GM23338 (cell line): ENCODE measurements around the gene LDLRAD3. TPM values are rescaled to one million over a fixed set of nuclear protein-coding genes. Genes with fewer than 3 reads are reported as not detected.

Experiments used
- ATAC-seq: fragments of 200-7000 bp; cut with Tn5 transposase; 3 replicates; pipeline ENCODE4 v1.9.1; 2020
- DNase-seq: peaks from one replicate; pipeline ENCODE4 v3.0.0-alpha.2; 2015; ENCODE audit warnings: low spot score
- H2AFZ ChIP-seq: fragments of 200-600 bp; sonication (generic); 2 replicates; pipeline ENCODE4 v1.8.0; 2016; ENCODE audit warnings: antibody characterized with exemption, mild to moderate bottlenecking, moderate library complexity
- H3F3A ChIP-seq: fragments of 200-600 bp; sonication (generic); replicated peaks from 2 replicates; pipeline ENCODE4 v1.8.0; 2017; ENCODE audit warnings: antibody characterized with exemption, mixed run types, low read depth
- H3K27ac ChIP-seq: fragments of 200-600 bp; sonication (generic); 2 replicates; pipeline ENCODE4 v1.6.1; 2016; ENCODE audit warnings: low read depth
- H3K27me3 ChIP-seq: fragments of 200-600 bp; sonication (generic); 2 replicates; pipeline ENCODE4 v1.8.0; 2016; ENCODE audit warnings: mild to moderate bottlenecking, mixed run types, moderate library complexity; ENCODE audit not compliant: insufficient read depth
- H3K36me3 ChIP-seq: fragments of 200-600 bp; sonication (generic); 2 replicates; pipeline ENCODE4 v1.8.0; 2016; ENCODE audit warnings: mild to moderate bottlenecking; ENCODE audit not compliant: insufficient read depth
- H3K4me1 ChIP-seq: fragments of 200-600 bp; sonication (generic); 2 replicates; pipeline ENCODE4 v1.8.0; 2016; ENCODE audit warnings: mild to moderate bottlenecking, moderate library complexity; ENCODE audit not compliant: insufficient read depth
- H3K4me2 ChIP-seq: fragments of 200-600 bp; sonication (generic); 2 replicates; pipeline ENCODE4 v1.7.1; 2017; ENCODE audit warnings: mixed run types
- H3K4me3 ChIP-seq: fragments of 200-600 bp; sonication (generic); 2 replicates; pipeline ENCODE4 v1.6.1; 2016; ENCODE audit warnings: mixed run types
- H3K79me2 ChIP-seq: fragments of 200-600 bp; sonication (generic); replicated peaks from 2 replicates; pipeline ENCODE4 v1.8.0; 2017; ENCODE audit warnings: mild to moderate bottlenecking; ENCODE audit not compliant: insufficient read depth
- H3K9me2 ChIP-seq: fragments of 200-600 bp; sonication (generic); 2 replicates; pipeline ENCODE4 v1.8.0; 2017; ENCODE audit not compliant: insufficient read depth
- H4K20me1 ChIP-seq: fragments of 200-600 bp; sonication (generic); replicated peaks from 2 replicates; pipeline ENCODE4 v1.8.0; 2017; ENCODE audit warnings: mild to moderate bottlenecking; ENCODE audit not compliant: insufficient read depth
- H3K27ac Mint-ChIP-seq: 2 replicates; pipeline ENCODE4 v1.8.0; 2020; ENCODE audit warnings: inconsistent platforms, mild to moderate bottlenecking, moderate library complexity, mixed read lengths
- H3K27me3 Mint-ChIP-seq: 3 replicates; pipeline ENCODE4 v1.8.0; 2022; ENCODE audit warnings: low read depth, mild to moderate bottlenecking, moderate library complexity, mixed read lengths, inconsistent platforms; ENCODE audit not compliant: insufficient read depth, poor library complexity
- H3K36me3 Mint-ChIP-seq: 3 replicates; pipeline ENCODE4 v1.8.0; 2021; ENCODE audit warnings: low read depth, mild to moderate bottlenecking, inconsistent platforms, moderate library complexity, mixed read lengths
- H3K4me1 Mint-ChIP-seq: 3 replicates; pipeline ENCODE4 v1.8.0; 2020; ENCODE audit warnings: mild to moderate bottlenecking, inconsistent platforms, mixed read lengths
- H3K4me3 Mint-ChIP-seq: 3 replicates; pipeline ENCODE4 v1.8.0; 2021; ENCODE audit warnings: moderate library complexity, mild to moderate bottlenecking, inconsistent platforms, mixed read lengths
- H3K9me3 Mint-ChIP-seq: 3 replicates; pipeline ENCODE4 v1.8.0; 2020; ENCODE audit warnings: moderate library complexity, mild to moderate bottlenecking, inconsistent platforms, mixed read lengths
- CTCF ChIP-seq, 2 experiments: fragments of 200-600 bp in 1 of 2; sonication (generic) in 1 of 2; conservative IDR thresholded peaks; 2 replicates each; pipeline versions ENCODE4 v1.5.1 to v1.6.1; 2016 to 2017; ENCODE audit warnings: antibody characterized with exemption in 2 of 2, low read depth in 2 of 2, mild to moderate bottlenecking in 2 of 2, moderate library complexity in 1 of 2
- ETS1 ChIP-seq: IDR thresholded peaks from 2 replicates; pipeline ENCODE4 v1.6.1; 2016; ENCODE audit warnings: antibody characterized with exemption
- JUNB ChIP-seq: IDR thresholded peaks from one replicate; pipeline ENCODE4 v1.6.1; 2016; ENCODE audit warnings: antibody characterized with exemption; ENCODE audit not compliant: unreplicated experiment
- NANOG ChIP-seq: IDR thresholded peaks from 2 replicates; pipeline ENCODE4 v1.6.1; 2016; ENCODE audit warnings: antibody characterized with exemption, borderline replicate concordance
- REST ChIP-seq: IDR thresholded peaks from one replicate; pipeline ENCODE4 v1.6.1; 2018; ENCODE audit warnings: antibody characterized with exemption; ENCODE audit not compliant: unreplicated experiment
- STAT1 ChIP-seq: IDR thresholded peaks from one replicate; pipeline ENCODE4 v1.6.1; 2016; ENCODE audit warnings: antibody characterized with exemption; ENCODE audit not compliant: unreplicated experiment
- polyA plus RNA-seq: library from polyadenylated mRNA; unstranded; fragments of >200 nt; fragmentation: Nextera tagmentation; extraction: Ambion mirVana; gene quantifications from 2 replicates; pipeline ENCODE4 v1.2.1, GENCODE V29; 2016
- total RNA-seq: library from RNA; depleted of rRNA; stranded (reverse); fragments of >200 nt; shearing (Covaris generic); gene quantifications from 2 replicates; pipeline ENCODE4 v1.2.3, GENCODE V29; 2014

Gene LDLRAD3
- total and polyA plus RNA-seq, 2 experiments from 2014 or later: 8.5 to 19.4 TPM

- TF ChIP-seq REST (no peak), NANOG (no peak), STAT1 (no peak)
Measured at GRCh38 chr11:36155124-36155561, 211.3 kb downstream of the LDLRAD3 start (continued).

- Histone ChIP-seq H3F3A (no peaks in the 10 kb centered on the region), H3K27me3 (no peaks in the 10 kb centered on the region), H3K9me2 (no peaks in the 10 kb centered on the region), H3K4me1 (peaks cover 14% of the 10 kb centered on the region), H2AFZ (no peak overlapping the region), H4K20me1 (peaks cover 3% of the 10 kb centered on the region; the same call in 1 of the 2 replicates), H3K79me2 (no peaks in the 10 kb centered on the region), H3K4me3 (no peak overlapping the region), H3K27ac (peak overlapping the region; percentile 26; the same call in 1 of the 2 replicates), H3K36me3 (no peaks in the 10 kb centered on the region), H3K4me2 (no peak overlapping the region)
- H3K9me3 Mint-ChIP-seq: no peaks in the 10 kb centered on the region
- peaks cover 29% of the 10 kb centered on the region for H3K4me1 Mint-ChIP-seq
- peak; percentile 54 for ATAC-seq
- TF ChIP-seq ETS1: no peak
- TF ChIP-seq JUNB: no peak
- 0 out of 4 replicates have a peak, but pooled peaks of 1 of the 2 experiments have one; percentile 8 for TF ChIP-seq CTCF (conservative IDR thresholded peaks at IDR 0.05; ENCODE audit: low read depth in 2 of 2)
- no peak overlapping the region for H3K4me3 Mint-ChIP-seq
- H3K36me3 Mint-ChIP-seq: peaks cover 3% of the 10 kb centered on the region; the same call in 1 of the 3 replicates
- DNase-seq: peak; percentile 24
- H3K27me3 Mint-ChIP-seq: peaks cover 4% of the 10 kb centered on the region
- H3K27ac Mint-ChIP-seq: peak overlapping the region; percentile 16; the same call in 1 of the 2 replicates
Measured at GRCh38 chr11:36155770-36156160, 211.9 kb downstream of the LDLRAD3 start.
